Measurements from ENCODE around the gene DMRT2. TPM values are rescaled to one million over a fixed set of nuclear protein-coding genes. Genes with fewer than 3 reads are reported as not detected.

DMRT2 gene
- total RNA-seq, 1 donor from 2014 or later: 19.1 TPM

DNA sequence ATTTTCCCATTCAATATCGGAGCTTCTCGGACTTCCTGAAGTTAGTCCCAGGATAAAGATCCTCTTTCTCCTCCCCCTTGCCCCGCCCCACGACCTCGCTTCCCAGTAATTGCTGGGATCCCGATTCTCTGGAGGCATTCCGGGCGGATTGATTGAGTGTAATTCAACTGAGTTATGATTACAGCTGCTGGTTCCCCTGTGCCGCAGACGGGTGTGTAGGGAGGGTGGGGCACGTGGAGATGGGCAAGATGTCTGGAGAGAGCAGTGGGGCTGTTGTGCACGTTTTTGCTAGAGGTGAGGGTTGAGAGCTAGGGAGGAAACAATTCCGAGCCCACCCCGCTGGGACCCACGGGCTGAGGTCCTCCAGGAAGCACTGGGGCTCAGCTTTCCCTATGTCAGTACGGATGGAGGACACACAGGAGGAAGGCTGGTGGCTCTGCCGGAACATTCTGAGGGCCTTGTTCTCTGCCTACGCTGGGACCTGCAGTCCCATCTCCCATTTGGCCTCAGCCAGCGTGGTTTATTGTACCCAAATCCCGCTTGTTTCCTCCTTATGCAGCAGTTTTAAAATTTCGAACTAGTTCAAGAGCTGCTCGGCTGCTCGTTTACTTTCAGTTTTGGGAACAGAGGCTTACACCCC, 2.4 kb upstream of the DMRT2 start:
- peak; percentile 70 for DNase-seq

DNA sequence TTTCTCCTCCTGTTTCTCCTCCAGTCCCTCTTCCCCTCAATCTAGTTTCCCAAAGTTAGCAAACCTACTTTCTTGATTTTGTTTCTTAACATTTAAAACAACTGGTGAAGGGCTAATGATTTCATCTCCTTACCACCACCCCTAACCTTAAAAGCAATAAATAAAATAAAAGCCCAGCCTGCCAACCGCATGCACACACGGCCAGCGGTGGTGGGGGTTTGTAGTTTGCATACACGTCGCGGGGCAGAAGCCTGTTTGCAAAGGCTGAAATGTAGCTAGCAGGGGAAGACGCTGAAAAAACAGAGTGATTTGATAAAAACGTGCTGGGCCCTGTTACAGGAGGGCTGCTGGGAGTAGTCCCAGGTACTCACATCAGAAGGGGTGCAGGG, 1.9 kb upstream of the DMRT2 start:
- no peak for DNase-seq

DNA sequence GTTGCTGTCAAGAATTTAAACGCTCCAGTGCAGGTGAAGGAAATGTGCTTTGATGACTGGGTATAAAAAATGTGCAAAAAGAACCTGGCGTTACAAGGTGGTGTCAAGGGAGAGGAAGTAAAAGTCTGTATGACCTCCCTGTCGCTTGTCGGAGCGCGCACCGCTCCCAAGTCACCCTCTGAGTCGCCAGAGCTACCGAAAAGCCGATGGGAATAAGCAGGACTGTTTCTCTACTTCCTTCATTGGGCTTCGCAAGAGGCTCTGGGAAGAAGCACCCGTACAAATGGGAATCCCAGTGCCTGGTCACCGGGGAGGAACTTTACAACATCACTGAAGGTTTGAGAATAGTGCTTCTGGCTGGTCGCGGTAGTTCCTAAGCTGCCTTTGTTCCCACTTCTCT, 1.3 kb upstream of the DMRT2 start:
- DNase-seq: no peak

DNA sequence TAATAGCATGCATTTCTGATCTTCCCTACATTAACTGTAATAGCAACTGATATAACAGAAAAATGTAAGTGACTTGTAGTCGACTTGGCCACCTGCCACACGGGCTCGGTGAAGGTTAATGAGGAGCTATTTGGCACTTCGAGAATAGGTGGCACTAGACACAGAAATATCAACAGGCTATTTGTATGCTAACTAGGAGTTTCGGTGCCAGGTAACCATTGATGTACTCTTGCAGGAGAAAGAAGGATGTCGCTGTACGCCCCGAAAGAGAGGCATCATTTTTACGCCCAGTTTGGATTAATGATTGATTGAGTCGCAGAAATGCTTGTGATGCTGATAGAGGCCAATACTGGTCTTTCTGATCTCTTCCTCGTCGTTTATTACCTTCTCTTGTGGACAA, 516 bp upstream of the DMRT2 start:
- peak; percentile 50 for DNase-seq

DNA sequence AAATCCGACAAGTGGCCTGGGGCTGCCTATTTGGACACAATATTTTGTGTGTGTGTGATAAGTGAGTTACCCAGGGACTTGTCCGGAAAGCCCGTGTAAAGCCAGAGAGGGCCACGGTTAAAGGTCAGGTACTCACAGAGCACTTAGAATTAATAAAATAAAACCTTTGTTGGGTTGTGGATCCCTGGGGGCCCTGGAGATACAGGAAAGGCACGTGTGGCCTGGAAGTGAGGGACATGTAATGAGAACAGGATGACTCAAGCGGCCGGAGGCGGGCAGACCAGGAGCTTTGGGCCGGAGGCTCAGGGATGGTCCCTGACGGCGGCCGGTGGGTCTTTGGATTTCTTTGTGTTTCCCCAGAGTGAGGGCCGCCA, 1.0 kb downstream of the DMRT2 start:
- no peak for DNase-seq

DNA sequence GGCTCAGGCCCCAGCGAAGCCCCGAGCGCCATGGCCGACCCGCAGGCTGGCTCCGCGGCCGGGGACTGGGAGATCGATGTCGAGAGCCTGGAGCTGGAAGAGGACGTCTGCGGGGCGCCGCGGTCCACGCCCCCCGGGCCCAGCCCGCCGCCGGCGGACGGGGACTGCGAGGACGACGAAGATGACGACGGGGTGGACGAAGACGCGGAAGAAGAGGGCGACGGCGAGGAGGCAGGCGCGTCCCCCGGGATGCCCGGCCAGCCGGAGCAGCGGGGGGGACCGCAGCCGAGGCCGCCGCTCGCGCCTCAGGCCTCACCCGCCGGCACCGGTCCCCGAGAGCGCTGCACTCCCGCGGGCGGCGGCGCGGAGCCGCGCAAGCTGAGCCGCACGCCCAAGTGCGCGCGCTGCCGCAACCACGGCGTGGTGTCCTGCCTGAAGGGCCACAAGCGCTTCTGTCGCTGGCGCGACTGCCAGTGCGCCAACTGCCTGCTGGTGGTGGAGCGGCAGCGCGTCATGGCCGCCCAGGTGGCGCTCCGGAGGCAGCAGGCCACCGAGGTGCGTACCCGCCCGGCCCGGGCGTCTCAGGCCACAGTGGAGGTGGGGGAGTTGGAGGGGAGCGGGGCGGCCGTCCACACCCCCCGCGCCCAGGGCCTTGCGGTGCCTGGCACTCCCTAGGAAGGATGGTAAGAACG, 1.6 kb downstream of the DMRT2 start:
- DNase-seq: peak; percentile 72

DNA sequence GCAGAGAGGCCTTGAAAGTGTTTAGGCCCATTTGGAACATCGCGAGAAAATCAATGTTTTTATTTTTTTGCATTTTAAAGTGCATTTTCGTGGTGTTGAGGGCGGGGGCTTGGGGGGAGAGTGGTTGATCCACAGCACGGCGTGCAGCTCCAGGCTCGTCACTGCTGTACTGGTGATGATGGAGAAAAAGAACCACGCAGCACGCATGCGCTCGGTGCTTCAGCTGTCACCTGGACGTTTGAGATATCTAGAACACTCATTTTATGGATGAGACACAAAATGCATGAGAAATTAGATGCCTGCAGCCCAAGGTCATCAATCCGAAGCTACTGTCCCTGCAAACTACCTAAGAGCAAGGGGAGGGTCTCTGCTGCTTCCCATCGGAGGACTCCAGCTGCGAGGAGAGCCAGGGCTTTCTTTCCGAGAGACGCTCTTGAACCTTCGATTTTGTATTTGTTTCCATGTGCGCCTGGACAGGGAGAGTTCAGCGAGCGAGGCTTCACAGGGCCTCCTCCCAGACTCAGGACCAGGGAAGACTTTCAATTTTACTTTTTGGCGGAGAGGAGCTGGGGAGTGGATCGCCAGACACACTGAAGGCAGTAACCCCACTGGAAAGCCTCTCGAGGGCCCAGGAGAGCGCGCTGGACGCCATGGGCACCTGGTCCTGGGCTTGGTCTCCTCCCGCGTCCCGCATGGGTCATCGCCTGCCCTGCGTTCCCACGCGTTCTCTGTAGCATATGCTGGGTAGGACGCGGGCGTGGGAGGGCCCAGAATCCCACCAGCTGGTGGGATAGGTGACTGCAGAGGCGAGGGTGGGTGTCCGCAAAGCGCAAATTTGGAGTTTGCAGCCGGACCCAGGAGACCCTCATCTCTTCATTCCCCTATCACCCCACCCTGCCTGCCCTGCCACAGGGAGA, 2.5 kb downstream of the DMRT2 start:
- peak; percentile 63 for DNase-seq

DNA sequence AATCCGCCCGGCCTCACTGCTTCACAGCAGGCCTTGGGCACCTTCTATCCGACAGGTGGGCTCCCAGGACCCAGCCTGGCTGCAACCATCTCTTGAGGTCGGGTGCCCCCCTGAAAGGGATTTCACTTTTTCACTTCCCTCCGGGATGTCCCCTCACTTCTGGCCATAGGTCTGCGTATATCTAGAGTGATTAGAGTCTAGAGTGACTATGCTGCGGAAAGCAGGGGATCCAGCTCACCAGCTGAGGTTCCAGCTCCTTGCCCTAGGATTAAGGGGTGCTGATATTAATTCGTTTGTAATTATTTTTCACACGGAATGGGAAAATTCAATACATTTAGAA, 3.1 kb downstream of the DMRT2 start:
- DNase-seq: no peak

DNA sequence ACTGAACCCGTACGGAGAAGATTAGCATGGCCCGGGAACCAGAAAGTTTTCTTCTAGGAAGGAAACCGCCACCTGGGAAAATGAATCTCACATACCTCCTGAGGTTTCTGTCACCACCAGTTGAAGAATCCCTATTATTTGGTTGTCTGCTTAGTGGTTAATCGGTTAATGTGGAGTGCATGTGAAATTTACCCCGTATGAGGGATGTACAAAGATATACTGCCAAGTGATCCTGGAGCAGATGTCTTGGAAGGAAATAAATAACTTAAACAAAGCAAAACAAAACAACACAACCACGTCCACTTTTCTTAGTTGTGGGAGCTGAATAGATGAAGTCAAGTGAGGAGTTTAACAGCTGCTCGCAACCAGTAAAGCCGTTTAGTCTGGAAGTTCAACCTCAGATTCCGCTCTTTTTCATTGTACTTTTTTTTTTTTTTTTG, 3.8 kb downstream of the DMRT2 start:
- peak; percentile 57 for DNase-seq

DNA sequence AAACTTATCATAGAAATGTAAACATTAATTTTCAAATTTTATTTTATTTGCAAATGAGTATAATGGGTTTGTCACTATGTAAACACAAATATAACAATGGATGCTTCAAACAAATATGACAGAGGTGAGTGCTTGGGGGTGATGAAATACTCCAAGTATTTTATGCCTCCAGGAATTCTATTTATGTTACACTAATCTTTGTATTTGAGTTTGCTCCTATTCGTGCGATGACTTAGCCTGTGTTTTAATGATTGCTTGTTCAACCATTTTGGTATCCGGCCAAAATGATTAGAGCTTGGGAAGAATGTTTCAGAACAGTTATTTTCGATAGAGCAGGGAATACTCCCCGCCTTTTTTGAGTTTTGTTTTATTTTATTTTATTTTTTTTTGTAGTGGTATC, 5.0 kb downstream of the DMRT2 start:
- DNase-seq: no peak

DNA sequence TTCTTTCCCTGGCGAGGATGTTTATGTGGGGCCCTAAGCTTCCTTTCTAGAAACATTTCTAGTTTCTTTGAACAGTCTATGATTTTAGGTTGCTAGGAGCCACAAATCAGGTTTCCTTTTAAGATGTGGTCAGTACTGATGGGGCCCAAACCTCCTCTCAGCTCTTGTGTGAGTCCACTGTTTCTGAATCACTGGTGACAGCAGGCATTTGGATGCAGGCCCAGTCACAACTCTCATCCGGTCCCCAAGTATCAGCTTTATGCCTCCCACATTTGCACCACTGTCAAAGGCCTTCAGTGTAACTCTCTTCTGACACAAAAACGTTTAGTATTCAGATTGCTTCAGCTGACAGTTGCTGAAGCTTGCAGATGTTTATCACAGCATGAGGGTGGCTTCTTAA, 7.8 kb downstream of the DMRT2 start:
- DNase-seq: no peak

DNA sequence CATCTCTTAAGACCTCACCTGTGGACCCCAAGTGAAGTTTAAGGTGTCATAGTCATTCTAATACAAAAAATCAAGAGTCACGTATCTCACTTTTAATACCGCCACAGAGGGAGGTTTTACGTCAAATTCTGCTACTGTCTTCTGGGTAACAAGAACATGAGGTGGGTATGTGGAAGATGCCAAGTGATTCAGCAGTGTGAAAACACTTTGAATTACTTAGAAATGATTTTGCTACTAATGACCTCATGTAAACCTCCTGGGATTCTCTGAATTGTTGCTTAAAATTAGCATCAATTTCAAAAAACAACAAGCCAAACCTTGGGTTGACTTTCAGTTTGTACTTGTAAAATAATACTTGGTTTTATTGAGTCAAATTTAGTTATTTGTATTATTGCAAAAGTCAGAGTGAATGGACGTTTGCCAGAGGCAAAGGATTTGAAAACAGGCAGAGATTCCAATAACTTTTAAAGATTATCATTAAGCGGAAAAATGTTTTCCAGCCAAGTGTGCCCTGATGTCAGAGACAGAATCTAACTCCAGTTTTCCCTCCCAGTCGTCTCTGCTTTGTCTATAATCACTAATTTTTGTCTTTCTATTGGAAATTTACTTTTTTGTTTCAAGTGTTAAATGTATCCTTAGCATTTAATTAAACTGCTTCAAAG, 8.8 kb downstream of the DMRT2 start:
- DNase-seq: no peak

DNA sequence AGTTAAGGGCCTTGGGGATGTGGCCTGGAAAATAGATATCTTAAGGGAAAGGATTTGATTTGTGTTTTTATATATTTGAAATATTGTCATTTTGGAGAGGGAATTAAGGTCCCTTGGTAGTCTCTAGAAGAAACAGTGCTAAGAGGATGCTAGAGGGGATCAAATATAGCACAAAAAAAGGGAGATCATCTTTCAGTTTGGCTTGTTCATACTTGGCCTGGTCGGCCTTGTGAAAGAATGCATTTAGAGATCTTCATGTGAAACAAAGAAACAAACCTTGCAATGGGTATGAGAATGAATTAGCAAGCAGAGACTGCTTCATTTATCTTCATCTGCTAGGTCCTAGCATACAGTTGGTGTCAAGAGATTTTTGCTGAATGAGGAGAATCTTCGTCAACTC, 15.0 kb downstream of the DMRT2 start:
- DNase-seq: peak; percentile 24

DNA sequence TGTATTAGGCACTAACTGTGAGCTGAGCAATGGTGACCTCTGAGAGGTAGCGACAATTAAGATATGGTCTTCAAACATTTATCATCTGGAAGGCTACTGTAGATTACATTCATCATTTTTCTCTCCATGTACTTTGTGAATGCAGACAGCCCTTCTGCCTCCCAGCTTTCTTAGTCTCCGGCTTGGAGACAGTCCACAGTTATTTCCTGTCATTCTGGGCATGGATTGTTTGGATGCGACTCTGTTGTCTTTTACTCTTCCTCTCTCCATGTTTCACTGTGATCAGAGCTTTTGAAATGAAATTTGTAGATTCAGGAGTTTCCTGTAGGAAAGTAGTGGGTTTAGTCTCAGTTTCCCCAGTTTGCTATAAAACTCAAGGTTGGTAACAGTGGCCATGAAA, 20.5 kb downstream of the DMRT2 start:
- DNase-seq: no peak

DNA sequence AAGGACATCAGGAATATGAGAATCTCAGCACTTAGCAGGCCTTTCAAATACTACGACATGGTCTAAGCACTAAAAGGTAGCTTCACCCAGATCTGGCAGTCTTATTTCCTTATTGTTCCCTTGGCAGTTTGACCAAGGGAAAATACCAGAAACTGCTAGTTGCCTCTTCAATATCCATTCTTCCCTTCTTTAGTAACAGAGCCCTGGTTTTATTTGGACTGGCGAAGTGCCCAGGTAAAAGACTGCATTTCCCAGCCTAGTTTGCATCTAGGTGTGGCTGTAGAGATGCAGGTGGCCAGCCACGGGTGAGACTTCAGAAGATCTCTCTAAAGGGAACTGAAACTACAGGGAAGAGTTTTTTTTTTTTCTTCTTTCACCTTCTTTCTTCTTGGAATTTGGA, 21.6 kb downstream of the DMRT2 start:
- DNase-seq: no peak

DNA sequence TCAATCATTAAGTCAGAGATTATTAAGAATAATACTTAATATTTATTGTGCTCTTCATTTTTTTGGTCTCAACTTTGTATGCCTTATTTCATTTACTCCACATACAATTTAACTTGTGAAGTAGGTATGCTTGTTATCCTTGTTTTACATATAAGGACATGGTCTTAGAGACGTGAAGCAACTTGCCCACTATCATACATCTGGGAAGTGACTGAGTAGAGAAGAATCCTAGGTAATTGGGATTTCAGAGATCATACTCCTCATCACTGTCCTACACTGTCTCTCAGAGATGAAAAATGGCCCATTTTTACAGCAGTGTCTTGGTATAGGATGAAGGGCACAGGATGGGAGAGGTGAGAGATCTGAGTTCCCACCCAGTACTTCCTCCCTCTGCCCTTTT, 23.3 kb downstream of the DMRT2 start:
- no peak for DNase-seq

DNA sequence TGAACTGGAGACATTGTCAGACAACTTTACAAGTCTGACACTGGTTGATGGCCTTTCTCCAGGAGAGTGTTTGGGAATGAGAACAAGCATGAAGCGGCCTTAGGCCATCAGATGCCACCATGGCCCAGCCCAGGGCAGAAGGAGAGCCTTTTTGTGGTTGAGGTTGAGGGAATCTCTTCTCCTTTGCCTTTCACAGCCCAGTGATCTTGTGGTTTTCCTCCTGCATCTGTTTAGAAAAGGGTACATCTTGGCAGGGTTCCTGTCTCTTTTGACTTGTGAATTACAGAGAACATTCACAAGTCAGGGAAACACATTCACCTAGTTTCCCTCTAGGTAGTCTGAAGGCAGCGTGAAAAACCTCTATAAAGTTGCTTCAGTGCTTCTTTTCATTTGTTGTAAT, 27.5 kb downstream of the DMRT2 start:
- DNase-seq: no peak

DNA sequence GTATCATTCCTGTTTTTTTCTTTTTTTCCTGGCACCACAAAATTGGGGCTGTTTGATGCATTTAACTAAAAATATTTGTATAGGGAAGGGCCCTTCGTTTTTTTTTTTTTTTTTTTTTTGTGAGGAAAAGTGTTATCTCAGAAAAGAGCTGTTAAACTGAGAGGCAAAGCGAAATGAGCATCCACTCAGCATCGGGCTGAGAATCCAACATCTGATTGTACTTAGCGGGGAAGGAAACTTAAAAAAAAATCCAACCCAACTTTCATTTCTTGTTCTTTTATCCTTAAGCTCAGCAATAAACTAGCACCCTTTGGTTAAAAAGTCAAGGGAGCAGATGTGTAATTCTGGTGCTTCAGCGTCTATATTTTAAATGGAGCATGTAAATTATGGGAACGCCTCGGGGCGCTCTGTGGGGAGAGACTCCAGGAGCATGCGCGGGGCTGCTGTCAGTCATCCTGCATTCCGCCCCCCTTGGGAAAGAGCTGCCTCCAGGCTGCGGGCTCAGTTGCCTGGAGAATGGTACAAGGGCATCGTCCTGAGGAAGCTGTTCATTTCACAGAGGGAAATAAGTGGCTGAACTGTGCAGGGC, 33.3 kb downstream of the DMRT2 start:
- DNase-seq: peak; percentile 77

DNA sequence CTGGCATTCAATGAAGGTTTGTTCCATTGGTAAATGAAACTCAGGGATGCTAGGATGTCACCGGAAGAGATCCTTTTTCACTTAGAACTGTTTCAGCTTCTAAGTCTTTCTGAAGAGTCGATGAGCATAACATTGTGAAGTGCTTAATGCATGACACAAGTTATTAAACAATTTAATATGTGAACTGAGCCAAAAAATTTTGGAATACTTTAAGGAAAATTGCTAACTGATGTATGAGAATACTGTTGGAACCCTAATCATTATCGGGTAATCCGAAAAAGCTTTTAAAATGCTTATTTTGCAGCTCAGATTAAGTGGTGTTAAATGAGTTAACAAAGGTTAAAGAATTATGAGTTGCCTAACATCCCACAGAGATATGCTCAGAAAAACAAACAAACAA, 34.9 kb downstream of the DMRT2 start:
- DNase-seq: no peak

DNA sequence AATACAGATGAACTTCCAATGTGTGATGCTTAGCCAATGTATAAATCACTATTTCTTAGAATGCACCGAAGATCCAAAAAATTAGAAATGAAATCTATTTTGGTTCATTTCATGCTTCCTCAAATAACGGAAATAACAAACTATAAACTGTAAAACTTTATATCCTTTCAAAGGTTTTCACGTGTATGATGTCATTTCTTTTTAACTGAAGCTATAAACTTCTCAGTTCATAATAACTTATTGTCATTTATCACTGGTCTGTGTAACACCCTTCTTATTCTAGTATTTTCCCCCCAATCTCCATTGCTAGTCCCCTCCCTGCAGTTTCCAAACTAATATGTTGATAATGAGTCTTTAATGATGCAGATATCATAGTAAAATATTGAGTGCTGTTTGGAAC, 36.4 kb downstream of the DMRT2 start:
- no peak for DNase-seq

DNA sequence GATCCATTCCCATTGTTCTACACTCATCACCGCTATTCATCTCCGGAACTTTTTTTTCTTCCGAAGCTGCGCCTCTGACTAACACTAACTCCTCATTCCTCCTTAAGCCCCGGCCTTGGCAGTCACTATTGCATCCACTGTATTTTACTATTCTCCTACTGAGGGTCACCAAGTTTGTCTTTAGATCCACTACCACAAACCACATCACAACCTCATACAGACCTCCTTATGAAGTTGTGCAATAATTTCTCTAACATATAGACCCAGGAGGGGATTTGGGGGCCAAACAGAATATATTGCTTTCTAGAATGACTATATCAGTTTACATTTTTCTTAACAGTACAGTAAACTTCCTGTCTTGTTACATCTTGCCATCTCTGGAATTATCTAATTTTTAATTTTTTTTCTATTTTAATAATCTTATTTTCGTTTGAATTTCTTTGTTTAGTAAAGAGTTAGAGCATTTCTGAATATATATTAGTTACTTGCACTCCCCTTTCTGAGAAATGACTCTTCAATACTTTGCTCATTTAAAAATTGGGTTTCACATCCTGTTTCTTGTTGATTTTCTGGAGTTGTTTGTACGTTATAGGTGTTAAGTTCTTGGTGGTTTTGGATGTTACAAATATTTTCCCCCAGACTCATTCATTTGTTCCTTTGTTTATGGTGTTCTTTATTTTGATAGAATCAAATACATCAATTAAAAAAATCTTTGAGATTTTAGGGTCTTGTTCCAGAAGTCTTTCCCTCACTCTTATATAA, 37.1 kb downstream of the DMRT2 start:
- no peak for DNase-seq

DNA sequence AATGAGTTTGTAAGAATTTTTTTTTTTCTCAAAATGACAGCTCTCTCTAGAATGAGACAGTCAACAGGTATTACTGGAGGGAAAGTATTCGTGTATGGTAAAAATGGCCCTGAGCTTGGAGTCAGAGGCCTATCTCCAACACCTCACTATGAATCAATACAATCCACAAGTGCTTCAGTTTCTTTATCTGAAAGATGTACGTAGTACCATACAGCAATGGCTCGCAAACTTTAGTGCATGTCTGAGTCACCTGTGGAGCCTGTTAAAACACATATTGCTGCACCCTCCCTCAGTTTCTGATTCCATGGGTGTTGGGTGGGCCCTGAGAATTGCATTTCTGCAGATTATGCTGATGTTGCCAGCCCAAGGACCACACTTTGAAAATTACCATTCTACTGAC, 44.6 kb downstream of the DMRT2 start:
- no peak for DNase-seq
